ENCODE results near the gene GNAT1. TPM values are rescaled to one million over a fixed set of nuclear protein-coding genes. Genes with fewer than 3 reads are reported as not detected.

The GNAT1 gene
- total RNA-seq, 1 experiment from 2014 or later: not detected

- ChIA-PET CTCF (interaction anchor here (1.0 to 7.1 kb wide), 7 partner anchors 13 to 94 kb away, joined by 4 to 107 read pairs (median 6); no protein-coding TSS in a partner anchor), POLR2A (interaction anchor here (0.7 kb wide), 1 partner anchor 175 kb away, joined by 3 read pairs; no protein-coding TSS in a partner anchor)
- peaks cover 24% of the 10 kb centered on the region for H3K4me1 Mint-ChIP-seq (ENCODE audit: insufficient read depth, unreplicated experiment)
- no peak for TF ChIP-seq CTCF (IDR thresholded peaks at IDR 0.05; ENCODE audit: unreplicated experiment)
- no peak overlapping the region for H3K4me3 Mint-ChIP-seq (ENCODE audit: unreplicated experiment)
- peaks cover 6% of the 10 kb centered on the region for H3K36me3 Mint-ChIP-seq (ENCODE audit: insufficient read depth, unreplicated experiment)
- H3K27me3 Mint-ChIP-seq (ENCODE audit: insufficient read depth, unreplicated experiment): peaks cover 1% of the 10 kb centered on the region
- no peak overlapping the region for H3K27ac Mint-ChIP-seq (ENCODE audit: low read depth, unreplicated experiment)
- intact Hi-C loops (cut with micrococcal nuclease): no loop called here
- H3K9me3 Mint-ChIP-seq (ENCODE audit: unreplicated experiment): no peaks in the 10 kb centered on the region
- BruUV-seq (replicated peaks): no TSS peak
- DNase-seq (ENCODE audit: unreplicated experiment): no peak
Observed at GRCh38 chr3:50230104-50230793, 38.8 kb downstream of the GNAT1 start.

DNA sequence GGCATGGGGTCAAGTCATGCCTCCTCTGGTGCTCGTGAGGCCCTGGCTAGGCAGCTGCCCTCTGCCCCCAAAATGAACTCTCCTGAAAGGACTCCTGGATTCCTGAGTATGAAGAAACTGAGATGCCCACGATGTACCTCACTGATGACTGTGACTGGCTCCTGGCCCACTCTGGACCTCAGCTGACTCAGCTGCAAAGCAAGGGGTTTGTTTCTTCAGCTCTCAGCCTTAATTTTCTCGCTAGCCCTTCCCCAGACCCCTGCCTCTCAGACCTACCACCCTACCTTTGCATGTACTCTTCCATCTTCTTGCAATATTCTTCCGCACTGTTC, 39.4 kb downstream of the GNAT1 start:
- DNase-seq (ENCODE audit: unreplicated experiment): no peak
- Mint-ChIP-seq H3K4me1 (ENCODE audit: insufficient read depth, unreplicated experiment) (peaks cover 28% of the 10 kb centered on the region), H3K27ac (ENCODE audit: low read depth, unreplicated experiment) (no peak overlapping the region), H3K27me3 (ENCODE audit: insufficient read depth, unreplicated experiment) (no peaks in the 10 kb centered on the region), H3K9me3 (ENCODE audit: unreplicated experiment) (no peaks in the 10 kb centered on the region), H3K36me3 (ENCODE audit: insufficient read depth, unreplicated experiment) (peaks cover 6% of the 10 kb centered on the region), H3K4me3 (ENCODE audit: unreplicated experiment) (no peak overlapping the region)
- no TSS peak for BruUV-seq (replicated peaks)
- ChIA-PET CTCF (interaction anchor here (0.6 to 7.1 kb wide), 4 partner anchors 17 to 50 kb away, joined by 4 to 107 read pairs (median 4); no protein-coding TSS in a partner anchor), POLR2A (no interaction called here)
- no peak for TF ChIP-seq CTCF (IDR thresholded peaks at IDR 0.05; ENCODE audit: unreplicated experiment)
- intact Hi-C loops (cut with micrococcal nuclease): no loop called here

DNA sequence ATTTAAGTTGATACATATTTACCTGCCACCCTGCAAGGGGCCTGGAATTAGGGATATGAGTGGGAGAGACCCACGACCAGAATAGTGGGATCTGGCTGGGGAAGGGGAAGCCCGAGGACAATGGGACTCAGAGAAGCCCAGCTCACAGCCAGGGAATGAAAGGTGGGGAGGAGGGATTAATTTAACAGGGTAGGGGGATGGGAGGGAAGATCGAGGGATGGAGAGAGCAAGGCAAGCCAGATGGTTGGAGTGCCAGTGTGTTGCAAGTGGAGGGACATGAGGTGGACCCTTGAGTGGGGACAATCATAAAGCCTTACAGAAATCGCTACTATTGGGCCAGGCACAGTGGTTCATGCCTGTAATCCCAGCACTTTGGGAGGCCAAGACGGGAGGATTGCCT, 40.2 kb downstream of the GNAT1 start:
- Mint-ChIP-seq H3K4me3 (ENCODE audit: unreplicated experiment) (no peak overlapping the region), H3K27ac (ENCODE audit: low read depth, unreplicated experiment) (no peak overlapping the region), H3K4me1 (ENCODE audit: insufficient read depth, unreplicated experiment) (peaks cover 30% of the 10 kb centered on the region), H3K27me3 (ENCODE audit: insufficient read depth, unreplicated experiment) (no peaks in the 10 kb centered on the region), H3K36me3 (ENCODE audit: insufficient read depth, unreplicated experiment) (peaks cover 6% of the 10 kb centered on the region), H3K9me3 (ENCODE audit: unreplicated experiment) (no peaks in the 10 kb centered on the region)
- intact Hi-C loops (cut with micrococcal nuclease): no loop called here
- CTCF ChIA-PET: interaction anchor here (0.6 to 7.1 kb wide), 2 partner anchors 16 to 50 kb away, joined by 4 to 107 read pairs; no protein-coding TSS in a partner anchor
- no peak for TF ChIP-seq CTCF (IDR thresholded peaks at IDR 0.05; ENCODE audit: unreplicated experiment)
- POLR2A ChIA-PET: no interaction called here
- no peak for DNase-seq (ENCODE audit: unreplicated experiment)
- no TSS peak for BruUV-seq (replicated peaks)

DNA sequence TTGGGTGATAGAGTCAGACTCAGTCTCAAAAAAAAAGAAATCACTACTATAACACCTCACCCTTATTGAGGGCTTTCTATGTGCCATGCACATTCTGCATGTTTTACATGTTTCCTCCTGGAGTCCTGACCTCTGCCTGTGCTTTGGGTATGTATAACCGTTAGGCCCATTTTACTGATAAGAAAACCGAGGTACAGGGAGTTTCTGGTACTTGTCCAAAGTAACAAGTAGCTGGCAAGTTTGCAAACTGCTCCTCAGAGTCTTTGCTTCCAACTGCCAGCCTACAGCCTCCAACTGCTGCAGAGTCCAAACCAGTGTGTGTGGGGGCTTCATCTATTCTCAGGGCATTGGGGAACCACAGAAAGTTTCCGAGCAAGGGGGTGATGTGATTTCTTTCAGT, 40.9 kb downstream of the GNAT1 start:
- no peak for TF ChIP-seq CTCF (IDR thresholded peaks at IDR 0.05; ENCODE audit: unreplicated experiment)
- peaks cover 31% of the 10 kb centered on the region for H3K4me1 Mint-ChIP-seq (ENCODE audit: insufficient read depth, unreplicated experiment)
- BruUV-seq (replicated peaks): no TSS peak
- ChIA-PET POLR2A (no interaction called here), CTCF (interaction anchor here (0.7 to 2.1 kb wide), 2 partner anchors 14 to 82 kb away, joined by 3 to 16 read pairs; no protein-coding TSS in a partner anchor)
- no peaks in the 10 kb centered on the region for H3K27me3 Mint-ChIP-seq (ENCODE audit: insufficient read depth, unreplicated experiment)
- H3K4me3 Mint-ChIP-seq (ENCODE audit: unreplicated experiment): no peak overlapping the region
- no peak overlapping the region for H3K27ac Mint-ChIP-seq (ENCODE audit: low read depth, unreplicated experiment)
- no peak for DNase-seq (ENCODE audit: unreplicated experiment)
- no peaks in the 10 kb centered on the region for H3K9me3 Mint-ChIP-seq (ENCODE audit: unreplicated experiment)
- peaks cover 6% of the 10 kb centered on the region for H3K36me3 Mint-ChIP-seq (ENCODE audit: insufficient read depth, unreplicated experiment)
- intact Hi-C loops (cut with micrococcal nuclease): no loop called here
